Measurements from ENCODE around the gene CHURC1. TPM values are rescaled to one million over a fixed set of nuclear protein-coding genes. Genes with fewer than 3 reads are reported as not detected.

The CHURC1 gene
- polyA plus RNA-seq, 1 donor (not counting 4 experiments of a cell fraction or from before 2014, with no cell fraction given) = 126 TPM

DNA sequence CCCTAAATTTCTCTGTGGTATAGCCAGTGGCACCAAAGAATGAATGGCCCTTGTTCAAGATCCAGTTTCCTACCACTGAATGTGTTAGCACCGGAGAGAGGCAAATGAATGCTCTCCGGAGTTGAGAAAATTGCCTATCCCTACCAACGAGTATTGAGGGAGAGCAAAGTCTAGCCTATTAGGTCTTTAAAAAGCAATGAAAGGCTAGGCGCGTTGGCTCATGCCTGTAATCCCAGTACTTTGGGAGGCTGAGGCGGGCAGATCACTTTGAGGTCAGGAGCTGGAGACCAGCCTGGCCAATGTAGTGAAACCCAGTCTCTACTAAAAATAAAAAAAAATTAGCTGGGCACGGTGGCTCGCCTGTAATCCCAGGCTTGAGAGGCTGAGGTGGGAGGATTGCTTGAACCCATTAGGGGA lies 58.8 kb downstream of the CHURC1 start:
- dilution Hi-C loops (cut with MboI; ENCODE audit: extremely low pct_ligation_motif_present, low sequenced_read_pairs) = no loop called here
- no peak for FAIRE-seq

DNA sequence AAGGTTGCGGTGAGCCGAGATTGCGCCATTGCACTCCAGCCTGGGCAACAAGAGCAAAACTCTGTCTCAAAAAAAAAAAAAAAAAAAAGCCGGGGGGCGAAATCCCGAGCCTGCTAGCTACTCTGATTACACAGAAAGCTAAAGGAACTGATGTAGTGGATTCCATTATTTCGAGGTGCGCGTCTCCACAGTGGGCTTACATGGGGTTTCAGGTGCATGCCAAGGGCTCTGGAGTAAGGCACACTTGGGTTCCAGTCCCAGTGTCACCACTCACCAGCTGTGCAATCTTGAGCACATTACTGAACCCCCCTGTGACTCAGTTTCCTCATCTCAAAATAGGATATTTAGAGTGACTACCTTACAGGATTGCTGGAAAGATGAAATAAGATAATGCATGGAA lies 59.6 kb downstream of the CHURC1 start:
- Histone ChIP-seq H3K4me1 (ENCODE audit: control insufficient read depth, extremely low read depth, insufficient read depth, low read length) (no peaks in the 10 kb centered on the region), H3K27me3 (ENCODE audit: control insufficient read depth, extremely low read depth, insufficient read depth, low read length) (no peaks in the 10 kb centered on the region), H3K4me2 (ENCODE audit: control insufficient read depth, extremely low read depth, insufficient read depth, low read depth, low read length) (no peak overlapping the region), H2AFZ (ENCODE audit: control insufficient read depth, low read length) (no peak overlapping the region), H4K20me1 (ENCODE audit: control insufficient read depth, extremely low read depth, insufficient read depth, low read length) (no peaks in the 10 kb centered on the region), H3K9ac (ENCODE audit: control insufficient read depth, extremely low read depth, insufficient read depth, low read length) (no peak overlapping the region), H3K9me1 (ENCODE audit: control insufficient read depth, extremely low read depth, insufficient read depth, low read length) (no peaks in the 10 kb centered on the region), H3K27ac (ENCODE audit: control insufficient read depth, insufficient read depth, low read length) (no peak overlapping the region), H3K4me3 (ENCODE audit: control insufficient read depth in 2 of 3, extremely low read depth in 1 of 3, insufficient read depth in 2 of 3, low read depth in 1 of 3, low read length in 3 of 3) (no peak overlapping the region), H3K36me3 (ENCODE audit: control insufficient read depth in 2 of 2, extremely low read depth in 1 of 2, insufficient read depth in 2 of 2, low read length in 2 of 2) (no peaks in the 10 kb centered on the region), H3K9me3 (ENCODE audit: control insufficient read depth, low read depth, low read length) (no peaks in the 10 kb centered on the region), H3K79me2 (ENCODE audit: control insufficient read depth, insufficient read depth, low read length) (no peaks in the 10 kb centered on the region)
- dilution Hi-C loops (cut with MboI; ENCODE audit: extremely low pct_ligation_motif_present, low sequenced_read_pairs) = no loop called here
- no peak for TF ChIP-seq EZH2 (IDR thresholded peaks at IDR 0.05; ENCODE audit: low read length)
- DNase-seq (ENCODE audit: low read depth, low spot score) (no peak), FAIRE-seq (no peak)

More for the DNA sequence above, 58.8 kb downstream of the CHURC1 start:
- H3K9ac ChIP-seq (ENCODE audit: control insufficient read depth, extremely low read depth, insufficient read depth, low read length) = no peak overlapping the region
- no peak for DNase-seq (ENCODE audit: low read depth, low spot score)
- no peak for TF ChIP-seq EZH2 (IDR thresholded peaks at IDR 0.05; ENCODE audit: low read length)
- TF ChIP-seq, protein P1, sequence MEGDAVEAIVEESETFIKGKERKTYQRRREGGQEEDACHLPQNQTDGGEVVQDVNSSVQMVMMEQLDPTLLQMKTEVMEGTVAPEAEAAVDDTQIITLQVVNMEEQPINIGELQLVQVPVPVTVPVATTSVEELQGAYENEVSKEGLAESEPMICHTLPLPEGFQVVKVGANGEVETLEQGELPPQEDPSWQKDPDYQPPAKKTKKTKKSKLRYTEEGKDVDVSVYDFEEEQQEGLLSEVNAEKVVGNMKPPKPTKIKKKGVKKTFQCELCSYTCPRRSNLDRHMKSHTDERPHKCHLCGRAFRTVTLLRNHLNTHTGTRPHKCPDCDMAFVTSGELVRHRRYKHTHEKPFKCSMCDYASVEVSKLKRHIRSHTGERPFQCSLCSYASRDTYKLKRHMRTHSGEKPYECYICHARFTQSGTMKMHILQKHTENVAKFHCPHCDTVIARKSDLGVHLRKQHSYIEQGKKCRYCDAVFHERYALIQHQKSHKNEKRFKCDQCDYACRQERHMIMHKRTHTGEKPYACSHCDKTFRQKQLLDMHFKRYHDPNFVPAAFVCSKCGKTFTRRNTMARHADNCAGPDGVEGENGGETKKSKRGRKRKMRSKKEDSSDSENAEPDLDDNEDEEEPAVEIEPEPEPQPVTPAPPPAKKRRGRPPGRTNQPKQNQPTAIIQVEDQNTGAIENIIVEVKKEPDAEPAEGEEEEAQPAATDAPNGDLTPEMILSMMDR (optimal IDR thresholded peaks at IDR 0.05 in 1 of 3, IDR thresholded peaks at IDR 0.05 in 1 of 3, conservative IDR thresholded peaks at IDR 0.05 in 1 of 3; ENCODE audit: extremely low read depth in 1 of 3, insufficient read depth in 2 of 3, low read length in 3 of 3) = no peak
- H3K36me3 ChIP-seq (ENCODE audit: control insufficient read depth in 2 of 2, extremely low read depth in 1 of 2, insufficient read depth in 2 of 2, low read length in 2 of 2) = no peaks in the 10 kb centered on the region
- no peak overlapping the region for H3K4me3 ChIP-seq (ENCODE audit: control insufficient read depth in 2 of 3, extremely low read depth in 1 of 3, insufficient read depth in 2 of 3, low read depth in 1 of 3, low read length in 3 of 3)
- H3K4me1 ChIP-seq (ENCODE audit: control insufficient read depth, extremely low read depth, insufficient read depth, low read length) = no peaks in the 10 kb centered on the region
- no peaks in the 10 kb centered on the region for H3K9me3 ChIP-seq (ENCODE audit: control insufficient read depth, low read depth, low read length)
- no peaks in the 10 kb centered on the region for H3K9me1 ChIP-seq (ENCODE audit: control insufficient read depth, extremely low read depth, insufficient read depth, low read length)
- no peaks in the 10 kb centered on the region for H4K20me1 ChIP-seq (ENCODE audit: control insufficient read depth, extremely low read depth, insufficient read depth, low read length)
- peak overlapping the region; percentile 79 for H3K4me2 ChIP-seq (ENCODE audit: control insufficient read depth, extremely low read depth, insufficient read depth, low read depth, low read length)
- H3K79me2 ChIP-seq (ENCODE audit: control insufficient read depth, insufficient read depth, low read length) = no peaks in the 10 kb centered on the region
- no peaks in the 10 kb centered on the region for H3K27me3 ChIP-seq (ENCODE audit: control insufficient read depth, extremely low read depth, insufficient read depth, low read length)
- H3K27ac ChIP-seq (ENCODE audit: control insufficient read depth, insufficient read depth, low read length) = no peak overlapping the region
- H2AFZ ChIP-seq (ENCODE audit: control insufficient read depth, low read length) = no peak overlapping the region

GRCh38 chr14:64974563-64974962 lies 60.3 kb downstream of the CHURC1 start:
- Histone ChIP-seq H3K9ac (ENCODE audit: control insufficient read depth, extremely low read depth, insufficient read depth, low read length) (no peak overlapping the region), H3K4me3 (ENCODE audit: control insufficient read depth in 2 of 3, extremely low read depth in 1 of 3, insufficient read depth in 2 of 3, low read depth in 1 of 3, low read length in 3 of 3) (no peak overlapping the region), H3K27ac (ENCODE audit: control insufficient read depth, insufficient read depth, low read length) (no peak overlapping the region), H3K4me2 (ENCODE audit: control insufficient read depth, extremely low read depth, insufficient read depth, low read depth, low read length) (no peak overlapping the region), H3K9me3 (ENCODE audit: control insufficient read depth, low read depth, low read length) (no peaks in the 10 kb centered on the region), H3K36me3 (ENCODE audit: control insufficient read depth in 2 of 2, extremely low read depth in 1 of 2, insufficient read depth in 2 of 2, low read length in 2 of 2) (no peaks in the 10 kb centered on the region), H3K79me2 (ENCODE audit: control insufficient read depth, insufficient read depth, low read length) (no peaks in the 10 kb centered on the region), H3K9me1 (ENCODE audit: control insufficient read depth, extremely low read depth, insufficient read depth, low read length) (no peaks in the 10 kb centered on the region), H3K4me1 (ENCODE audit: control insufficient read depth, extremely low read depth, insufficient read depth, low read length) (no peaks in the 10 kb centered on the region), H3K27me3 (ENCODE audit: control insufficient read depth, extremely low read depth, insufficient read depth, low read length) (no peaks in the 10 kb centered on the region), H2AFZ (ENCODE audit: control insufficient read depth, low read length) (no peak overlapping the region), H4K20me1 (ENCODE audit: control insufficient read depth, extremely low read depth, insufficient read depth, low read length) (no peaks in the 10 kb centered on the region)
- dilution Hi-C loops (cut with MboI; ENCODE audit: extremely low pct_ligation_motif_present, low sequenced_read_pairs) = no loop called here
- no peak for TF ChIP-seq EZH2 (IDR thresholded peaks at IDR 0.05; ENCODE audit: low read length)
- TF ChIP-seq, protein P1 (optimal IDR thresholded peaks at IDR 0.05 in 1 of 3, IDR thresholded peaks at IDR 0.05 in 1 of 3, conservative IDR thresholded peaks at IDR 0.05 in 1 of 3; ENCODE audit: extremely low read depth in 1 of 3, insufficient read depth in 2 of 3, low read length in 3 of 3) = no peak
- FAIRE-seq (no peak), DNase-seq (ENCODE audit: low read depth, low spot score) (no peak)

All from keratinocyte (primary cell).